ENCODE results near the gene MTURN.

DNA sequence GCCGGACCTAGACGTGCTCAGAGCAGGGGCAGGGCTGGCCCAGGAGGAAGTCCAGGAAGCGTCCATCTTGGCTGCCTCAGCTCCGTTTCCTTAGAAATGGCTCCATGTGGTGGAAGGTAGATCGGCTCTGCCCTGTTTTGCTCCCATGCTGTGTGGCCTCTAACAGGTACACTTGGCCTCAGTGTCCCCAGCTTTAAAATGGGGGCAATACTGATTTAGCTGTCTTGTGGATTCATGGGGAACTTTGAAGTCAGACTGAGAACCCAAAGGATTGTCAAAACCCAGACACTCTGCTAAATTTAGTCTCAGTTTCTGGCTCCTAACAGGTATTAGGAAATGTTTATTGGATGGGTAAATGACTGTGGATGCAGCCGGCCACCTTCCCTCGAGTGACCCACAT is 15.9 kb downstream of the MTURN start:
- TF ChIP-seq CTCF (IDR thresholded peaks at IDR 0.05; ENCODE audit: insufficient read depth, low read length) (no peak), POLR2AphosphoS5 (IDR thresholded peaks at IDR 0.05; ENCODE audit: low read depth) (no peak), SPI1 (IDR thresholded peaks at IDR 0.05; ENCODE audit: borderline replicate concordance, low read depth) (no peak)
- TF ChIP-seq, protein P1, sequence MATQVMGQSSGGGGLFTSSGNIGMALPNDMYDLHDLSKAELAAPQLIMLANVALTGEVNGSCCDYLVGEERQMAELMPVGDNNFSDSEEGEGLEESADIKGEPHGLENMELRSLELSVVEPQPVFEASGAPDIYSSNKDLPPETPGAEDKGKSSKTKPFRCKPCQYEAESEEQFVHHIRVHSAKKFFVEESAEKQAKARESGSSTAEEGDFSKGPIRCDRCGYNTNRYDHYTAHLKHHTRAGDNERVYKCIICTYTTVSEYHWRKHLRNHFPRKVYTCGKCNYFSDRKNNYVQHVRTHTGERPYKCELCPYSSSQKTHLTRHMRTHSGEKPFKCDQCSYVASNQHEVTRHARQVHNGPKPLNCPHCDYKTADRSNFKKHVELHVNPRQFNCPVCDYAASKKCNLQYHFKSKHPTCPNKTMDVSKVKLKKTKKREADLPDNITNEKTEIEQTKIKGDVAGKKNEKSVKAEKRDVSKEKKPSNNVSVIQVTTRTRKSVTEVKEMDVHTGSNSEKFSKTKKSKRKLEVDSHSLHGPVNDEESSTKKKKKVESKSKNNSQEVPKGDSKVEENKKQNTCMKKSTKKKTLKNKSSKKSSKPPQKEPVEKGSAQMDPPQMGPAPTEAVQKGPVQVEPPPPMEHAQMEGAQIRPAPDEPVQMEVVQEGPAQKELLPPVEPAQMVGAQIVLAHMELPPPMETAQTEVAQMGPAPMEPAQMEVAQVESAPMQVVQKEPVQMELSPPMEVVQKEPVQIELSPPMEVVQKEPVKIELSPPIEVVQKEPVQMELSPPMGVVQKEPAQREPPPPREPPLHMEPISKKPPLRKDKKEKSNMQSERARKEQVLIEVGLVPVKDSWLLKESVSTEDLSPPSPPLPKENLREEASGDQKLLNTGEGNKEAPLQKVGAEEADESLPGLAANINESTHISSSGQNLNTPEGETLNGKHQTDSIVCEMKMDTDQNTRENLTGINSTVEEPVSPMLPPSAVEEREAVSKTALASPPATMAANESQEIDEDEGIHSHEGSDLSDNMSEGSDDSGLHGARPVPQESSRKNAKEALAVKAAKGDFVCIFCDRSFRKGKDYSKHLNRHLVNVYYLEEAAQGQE (IDR thresholded peaks at IDR 0.05; ENCODE audit: insufficient replicate concordance, low read depth) = no peak
